A549 (cell line): ENCODE data around the gene BEND4. TPM values are rescaled to one million over a fixed set of nuclear protein-coding genes. Genes with fewer than 3 reads are reported as not detected.

Experiments used
- ATAC-seq, 2 experiments: fragments of 200-7000 bp in 1 of 2; fragments of >200 bp in 1 of 2; cut with Nextera tagmentation in 1 of 2; cut with Tn5 transposase in 1 of 2; 3 replicates each; pipeline versions ENCODE4 v1.8.0 to v1.9.1; 2018 to 2020; ENCODE audit warnings: mild to moderate bottlenecking in 1 of 2, moderate library complexity in 1 of 2
- CTCF ChIA-PET: fragments of 300-600 bp; sonication (Branson Sonifier 250); formaldehyde crosslinking; extraction: SDS; loops from one replicate; lab custom pipeline; 2021; ENCODE audit warnings: antibody characterized with exemption, inconsistent platforms; lab: Yijun Ruan, JAX
- POLR2A ChIA-PET: fragments of 350-600 bp; formaldehyde crosslinking; extraction: SDS; loops from one replicate; lab custom pipeline; 2021; ENCODE audit warnings: antibody characterized with exemption, inconsistent platforms; lab: Yijun Ruan, JAX
- DNase-seq, 2 experiments: peaks; one replicate each; pipeline versions ENCODE4 v3.0.0 to v3.0.0-alpha.2; 2011 to 2016; ENCODE audit warnings: low read depth in 1 of 2, low spot score in 1 of 2
- FAIRE-seq: peaks from 2 replicates; lab custom pipeline; 2011; peaks lifted over from hg19 to GRCh38; lab: Jason Lieb, UNC
- H3K27ac ChIP-seq, 2 experiments: fragments of >200 bp; sonication (Bioruptor Twin); formaldehyde crosslinking; 3 replicates each; pipeline ENCODE4 v1.5.1; 2016 to 2017
- H3K4me1 ChIP-seq: fragments of >200 bp; sonication (Bioruptor Twin); formaldehyde crosslinking; 3 replicates; pipeline ENCODE4 v1.6.1; 2016
- H3K4me2 ChIP-seq: fragments of >200 bp; sonication (Bioruptor Twin); formaldehyde crosslinking; 3 replicates; pipeline ENCODE4 v1.6.1; 2016
- H3K4me3 ChIP-seq: fragments of >200 bp; sonication (Bioruptor Twin); formaldehyde crosslinking; 3 replicates; pipeline ENCODE4 v1.5.1; 2016
- H3K9me3 ChIP-seq: fragments of >200 bp; sonication (Bioruptor Twin); formaldehyde crosslinking; 3 replicates; pipeline ENCODE4 v1.6.1; 2016
- CBX2 ChIP-seq: fragments of 200-600 bp; sonication (generic); IDR thresholded peaks from 2 replicates; pipeline ENCODE4 v1.6.1; 2016; ENCODE audit warnings: low read depth, mild to moderate bottlenecking, borderline replicate concordance
- FOSL2 ChIP-seq, 2 experiments: fragments of 450-650 bp in 1 of 2; fragments of >200 bp in 1 of 2; sonication (Bioruptor Twin) in 1 of 2; formaldehyde crosslinking; IDR thresholded peaks; 2 replicates each; pipeline versions ENCODE4 v1.5.0 to v1.6.1; 2016 to 2020; ENCODE audit warnings: mild to moderate bottlenecking in 1 of 2, moderate library complexity in 1 of 2
- HDAC2 ChIP-seq: fragments of 200-600 bp; sonication (generic); IDR thresholded peaks from 2 replicates; pipeline ENCODE4 v1.6.1; 2016
- HEYL ChIP-seq: fragments of 250-450 bp; sonication (Bioruptor Pico); IDR thresholded peaks from 2 replicates; pipeline ENCODE4 v1.8.0; 2021; ENCODE audit warnings: mild to moderate bottlenecking, moderate library complexity
- JUNB ChIP-seq: fragments of >200 bp; sonication (Bioruptor Twin); formaldehyde crosslinking; IDR thresholded peaks from 2 replicates; pipeline ENCODE4 v1.6.1; 2016
- MAZ ChIP-seq: fragments of 150-350 bp; IDR thresholded peaks from 2 replicates; pipeline ENCODE4 v1.6.1; 2014; ENCODE audit warnings: antibody characterized with exemption, low read depth, low read length, borderline replicate concordance
- MYC ChIP-seq: IDR thresholded peaks from 2 replicates; pipeline ENCODE4 v1.6.1; 2012; ENCODE audit warnings: mild to moderate bottlenecking, inconsistent platforms, low read length, improper control_type of control experiment, borderline replicate concordance
- NFE2L2 ChIP-seq: fragments of 150-350 bp; conservative IDR thresholded peaks from 2 replicates; pipeline ENCODE4 v1.6.1; 2014; ENCODE audit warnings: low read length
- NPAS2 ChIP-seq: fragments of 250-450 bp; sonication (Bioruptor Pico); IDR thresholded peaks from 2 replicates; pipeline ENCODE4 v1.8.0; 2022; ENCODE audit warnings: mild to moderate bottlenecking, moderate library complexity, borderline replicate concordance
- NR3C1 ChIP-seq: fragments of >200 bp; sonication (Bioruptor Twin); formaldehyde crosslinking; IDR thresholded peaks from 3 replicates; pipeline ENCODE4 v1.6.1; 2017
- PHF8 ChIP-seq: fragments of 200-600 bp; sonication (generic); IDR thresholded peaks from 2 replicates; pipeline ENCODE4 v1.6.1; 2016; ENCODE audit warnings: low read depth, mild to moderate bottlenecking, antibody characterized with exemption, moderate library complexity, borderline replicate concordance
- RAD21 ChIP-seq, 2 experiments: fragments of >200 bp in 1 of 2; sonication (Bioruptor Twin) in 1 of 2; formaldehyde crosslinking in 1 of 2; IDR thresholded peaks in 1 of 2; conservative IDR thresholded peaks in 1 of 2; 2 replicates in 1 of 2; 3 replicates in 1 of 2; pipeline ENCODE4 v1.6.1; 2012 to 2018; ENCODE audit warnings: inconsistent platforms in 1 of 2
- RARB ChIP-seq: fragments of 250-450 bp; sonication (Bioruptor Pico); IDR thresholded peaks from 2 replicates; pipeline ENCODE4 v1.8.0; 2021; ENCODE audit warnings: mild to moderate bottlenecking, moderate library complexity
- ZSCAN20 ChIP-seq: fragments of 250-450 bp; sonication (Bioruptor Pico); IDR thresholded peaks from 2 replicates; pipeline ENCODE4 v1.8.0; 2022; ENCODE audit warnings: mild to moderate bottlenecking, moderate library complexity
- WGBS: methylation state at CpG from one replicate; pipeline ENCODE4 v1.1.6; 2017; ENCODE audit errors: missing lambda C conversion rate; 5-methylcytosine and 5-hydroxymethylcytosine counted together
- polyA plus RNA-seq, 4 experiments: library from polyadenylated mRNA; depleted of rRNA in 3 of 4; stranded (reverse); fragments of >200 nt; fragmentation: RNase III in 1 of 4; extraction: RNeasy Plus Mini Kit Qiagen cat#74134 plus additional on column Dnase treatment in 1 of 4; gene quantifications; 2 replicates in 3 of 4; 3 replicates in 1 of 4; pipeline ENCODE4 v1.2.3, GENCODE V29; 2011 to 2017
- TF ChIP-seq, protein P1 (sequence below): fragments of >200 bp; sonication (Bioruptor Twin); formaldehyde crosslinking; IDR thresholded peaks from 3 replicates; pipeline ENCODE4 v1.5.1; 2016
- TF ChIP-seq, protein P2 (sequence below): fragments of 200-600 bp; sonication (generic); IDR thresholded peaks from 2 replicates; pipeline ENCODE4 v1.6.1; 2016; ENCODE audit warnings: antibody characterized with exemption, mild to moderate bottlenecking, moderate library complexity
- TF ChIP-seq, protein P3 (sequence below): fragments of 150-350 bp; IDR thresholded peaks from 2 replicates; pipeline ENCODE4 v1.6.1; 2014; ENCODE audit warnings: low read depth, mild to moderate bottlenecking, low read length
- TF ChIP-seq, protein P4 (sequence below): IDR thresholded peaks from 2 replicates; pipeline ENCODE4 v1.6.1; 2012; ENCODE audit warnings: low read depth, borderline replicate concordance
- TF ChIP-seq, protein P5 (sequence below): fragments of 250-450 bp; sonication (Bioruptor Pico); IDR thresholded peaks from 2 replicates; pipeline ENCODE4 v1.5.0; 2021; ENCODE audit warnings: mild to moderate bottlenecking, moderate library complexity, borderline replicate concordance

The BEND4 gene
- polyA plus RNA-seq, 2 of the 4 experiments (the other 2 are of a cell fraction) = not detected

DNA sequence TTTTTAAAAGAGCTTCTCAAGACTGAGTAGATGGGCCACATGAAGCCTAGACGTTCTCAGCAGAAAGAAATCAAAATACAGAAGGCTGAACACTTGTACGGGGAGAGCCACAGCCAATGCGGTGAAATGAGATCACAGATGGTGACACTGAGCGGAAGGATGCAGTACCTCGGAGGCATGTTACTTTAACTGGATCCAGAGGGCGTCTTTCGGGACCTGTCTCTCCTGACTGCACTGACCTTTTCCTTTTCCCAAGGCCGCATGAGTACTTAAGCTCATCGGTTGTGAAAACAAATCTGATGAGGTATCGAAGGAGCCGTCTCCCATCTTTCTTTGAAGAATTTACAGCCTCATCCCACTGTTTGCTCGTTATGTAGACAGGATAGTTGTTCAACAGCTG is 32.6 kb downstream of the BEND4 start:
- ChIA-PET POLR2A (no interaction called here), CTCF (no interaction called here)
- Histone ChIP-seq H3K4me1 (no peaks in the 10 kb centered on the region), H3K27ac (no peak overlapping the region), H3K4me2 (no peak overlapping the region), H3K4me3 (no peak overlapping the region), H3K9me3 (no peaks in the 10 kb centered on the region)
- FAIRE-seq (no peak), ATAC-seq (no peak), DNase-seq (no peak)
- 41% methylated on average over 12 of the region's 12 CpGs for WGBS
- TF ChIP-seq NPAS2 (CRISPR knock-in tag) (no peak), JUNB (no peak), RAD21 (conservative IDR thresholded peaks at IDR 0.05 in 1 of 2, IDR thresholded peaks at IDR 0.05 in 1 of 2) (no peak), HDAC2 (no peak), CBX2 (no peak), ZSCAN20 (CRISPR knock-in tag) (no peak), PHF8 (no peak), NFE2L2 (no peak), MAZ (no peak), HEYL (CRISPR knock-in tag) (no peak), MYC (no peak), RARB (CRISPR knock-in tag) (no peak), FOSL2 (IDR thresholded peaks at IDR 0.05) (no peak), FOSL2 (CRISPR knock-in tag; IDR thresholded peaks at IDR 0.05) (no peak), NR3C1 (no peak)
- TF ChIP-seq, protein P1, sequence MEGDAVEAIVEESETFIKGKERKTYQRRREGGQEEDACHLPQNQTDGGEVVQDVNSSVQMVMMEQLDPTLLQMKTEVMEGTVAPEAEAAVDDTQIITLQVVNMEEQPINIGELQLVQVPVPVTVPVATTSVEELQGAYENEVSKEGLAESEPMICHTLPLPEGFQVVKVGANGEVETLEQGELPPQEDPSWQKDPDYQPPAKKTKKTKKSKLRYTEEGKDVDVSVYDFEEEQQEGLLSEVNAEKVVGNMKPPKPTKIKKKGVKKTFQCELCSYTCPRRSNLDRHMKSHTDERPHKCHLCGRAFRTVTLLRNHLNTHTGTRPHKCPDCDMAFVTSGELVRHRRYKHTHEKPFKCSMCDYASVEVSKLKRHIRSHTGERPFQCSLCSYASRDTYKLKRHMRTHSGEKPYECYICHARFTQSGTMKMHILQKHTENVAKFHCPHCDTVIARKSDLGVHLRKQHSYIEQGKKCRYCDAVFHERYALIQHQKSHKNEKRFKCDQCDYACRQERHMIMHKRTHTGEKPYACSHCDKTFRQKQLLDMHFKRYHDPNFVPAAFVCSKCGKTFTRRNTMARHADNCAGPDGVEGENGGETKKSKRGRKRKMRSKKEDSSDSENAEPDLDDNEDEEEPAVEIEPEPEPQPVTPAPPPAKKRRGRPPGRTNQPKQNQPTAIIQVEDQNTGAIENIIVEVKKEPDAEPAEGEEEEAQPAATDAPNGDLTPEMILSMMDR = no peak
- TF ChIP-seq, protein P2, sequence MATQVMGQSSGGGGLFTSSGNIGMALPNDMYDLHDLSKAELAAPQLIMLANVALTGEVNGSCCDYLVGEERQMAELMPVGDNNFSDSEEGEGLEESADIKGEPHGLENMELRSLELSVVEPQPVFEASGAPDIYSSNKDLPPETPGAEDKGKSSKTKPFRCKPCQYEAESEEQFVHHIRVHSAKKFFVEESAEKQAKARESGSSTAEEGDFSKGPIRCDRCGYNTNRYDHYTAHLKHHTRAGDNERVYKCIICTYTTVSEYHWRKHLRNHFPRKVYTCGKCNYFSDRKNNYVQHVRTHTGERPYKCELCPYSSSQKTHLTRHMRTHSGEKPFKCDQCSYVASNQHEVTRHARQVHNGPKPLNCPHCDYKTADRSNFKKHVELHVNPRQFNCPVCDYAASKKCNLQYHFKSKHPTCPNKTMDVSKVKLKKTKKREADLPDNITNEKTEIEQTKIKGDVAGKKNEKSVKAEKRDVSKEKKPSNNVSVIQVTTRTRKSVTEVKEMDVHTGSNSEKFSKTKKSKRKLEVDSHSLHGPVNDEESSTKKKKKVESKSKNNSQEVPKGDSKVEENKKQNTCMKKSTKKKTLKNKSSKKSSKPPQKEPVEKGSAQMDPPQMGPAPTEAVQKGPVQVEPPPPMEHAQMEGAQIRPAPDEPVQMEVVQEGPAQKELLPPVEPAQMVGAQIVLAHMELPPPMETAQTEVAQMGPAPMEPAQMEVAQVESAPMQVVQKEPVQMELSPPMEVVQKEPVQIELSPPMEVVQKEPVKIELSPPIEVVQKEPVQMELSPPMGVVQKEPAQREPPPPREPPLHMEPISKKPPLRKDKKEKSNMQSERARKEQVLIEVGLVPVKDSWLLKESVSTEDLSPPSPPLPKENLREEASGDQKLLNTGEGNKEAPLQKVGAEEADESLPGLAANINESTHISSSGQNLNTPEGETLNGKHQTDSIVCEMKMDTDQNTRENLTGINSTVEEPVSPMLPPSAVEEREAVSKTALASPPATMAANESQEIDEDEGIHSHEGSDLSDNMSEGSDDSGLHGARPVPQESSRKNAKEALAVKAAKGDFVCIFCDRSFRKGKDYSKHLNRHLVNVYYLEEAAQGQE = no peak
- TF ChIP-seq, protein P3, sequence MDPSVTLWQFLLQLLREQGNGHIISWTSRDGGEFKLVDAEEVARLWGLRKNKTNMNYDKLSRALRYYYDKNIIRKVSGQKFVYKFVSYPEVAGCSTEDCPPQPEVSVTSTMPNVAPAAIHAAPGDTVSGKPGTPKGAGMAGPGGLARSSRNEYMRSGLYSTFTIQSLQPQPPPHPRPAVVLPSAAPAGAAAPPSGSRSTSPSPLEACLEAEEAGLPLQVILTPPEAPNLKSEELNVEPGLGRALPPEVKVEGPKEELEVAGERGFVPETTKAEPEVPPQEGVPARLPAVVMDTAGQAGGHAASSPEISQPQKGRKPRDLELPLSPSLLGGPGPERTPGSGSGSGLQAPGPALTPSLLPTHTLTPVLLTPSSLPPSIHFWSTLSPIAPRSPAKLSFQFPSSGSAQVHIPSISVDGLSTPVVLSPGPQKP = no peak
- TF ChIP-seq, protein P4, sequence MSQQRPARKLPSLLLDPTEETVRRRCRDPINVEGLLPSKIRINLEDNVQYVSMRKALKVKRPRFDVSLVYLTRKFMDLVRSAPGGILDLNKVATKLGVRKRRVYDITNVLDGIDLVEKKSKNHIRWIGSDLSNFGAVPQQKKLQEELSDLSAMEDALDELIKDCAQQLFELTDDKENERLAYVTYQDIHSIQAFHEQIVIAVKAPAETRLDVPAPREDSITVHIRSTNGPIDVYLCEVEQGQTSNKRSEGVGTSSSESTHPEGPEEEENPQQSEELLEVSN = no peak
- TF ChIP-seq, protein P5, sequence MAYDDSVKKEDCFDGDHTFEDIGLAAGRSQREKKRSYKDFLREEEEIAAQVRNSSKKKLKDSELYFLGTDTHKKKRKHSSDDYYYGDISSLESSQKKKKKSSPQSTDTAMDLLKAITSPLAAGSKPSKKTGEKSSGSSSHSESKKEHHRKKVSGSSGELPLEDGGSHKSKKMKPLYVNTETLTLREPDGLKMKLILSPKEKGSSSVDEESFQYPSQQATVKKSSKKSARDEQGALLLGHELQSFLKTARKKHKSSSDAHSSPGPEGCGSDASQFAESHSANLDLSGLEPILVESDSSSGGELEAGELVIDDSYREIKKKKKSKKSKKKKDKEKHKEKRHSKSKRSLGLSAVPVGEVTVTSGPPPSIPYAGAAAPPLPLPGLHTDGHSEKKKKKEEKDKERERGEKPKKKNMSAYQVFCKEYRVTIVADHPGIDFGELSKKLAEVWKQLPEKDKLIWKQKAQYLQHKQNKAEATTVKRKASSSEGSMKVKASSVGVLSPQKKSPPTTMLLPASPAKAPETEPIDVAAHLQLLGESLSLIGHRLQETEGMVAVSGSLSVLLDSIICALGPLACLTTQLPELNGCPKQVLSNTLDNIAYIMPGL (CRISPR knock-in tag) = no peak
